Measurements from ENCODE around the gene LIPT1. TPM values are rescaled to one million over a fixed set of nuclear protein-coding genes. Genes with fewer than 3 reads are reported as not detected.
"Not testable (repeated sequence)": the region's sequence is repeated elsewhere in the genome, so short reads cannot be mapped to it uniquely, and the experiment has no call there.

Gene LIPT1
- total RNA-seq, 2 experiments from 2014 or later: 7.5 to 7.9 TPM

DNA sequence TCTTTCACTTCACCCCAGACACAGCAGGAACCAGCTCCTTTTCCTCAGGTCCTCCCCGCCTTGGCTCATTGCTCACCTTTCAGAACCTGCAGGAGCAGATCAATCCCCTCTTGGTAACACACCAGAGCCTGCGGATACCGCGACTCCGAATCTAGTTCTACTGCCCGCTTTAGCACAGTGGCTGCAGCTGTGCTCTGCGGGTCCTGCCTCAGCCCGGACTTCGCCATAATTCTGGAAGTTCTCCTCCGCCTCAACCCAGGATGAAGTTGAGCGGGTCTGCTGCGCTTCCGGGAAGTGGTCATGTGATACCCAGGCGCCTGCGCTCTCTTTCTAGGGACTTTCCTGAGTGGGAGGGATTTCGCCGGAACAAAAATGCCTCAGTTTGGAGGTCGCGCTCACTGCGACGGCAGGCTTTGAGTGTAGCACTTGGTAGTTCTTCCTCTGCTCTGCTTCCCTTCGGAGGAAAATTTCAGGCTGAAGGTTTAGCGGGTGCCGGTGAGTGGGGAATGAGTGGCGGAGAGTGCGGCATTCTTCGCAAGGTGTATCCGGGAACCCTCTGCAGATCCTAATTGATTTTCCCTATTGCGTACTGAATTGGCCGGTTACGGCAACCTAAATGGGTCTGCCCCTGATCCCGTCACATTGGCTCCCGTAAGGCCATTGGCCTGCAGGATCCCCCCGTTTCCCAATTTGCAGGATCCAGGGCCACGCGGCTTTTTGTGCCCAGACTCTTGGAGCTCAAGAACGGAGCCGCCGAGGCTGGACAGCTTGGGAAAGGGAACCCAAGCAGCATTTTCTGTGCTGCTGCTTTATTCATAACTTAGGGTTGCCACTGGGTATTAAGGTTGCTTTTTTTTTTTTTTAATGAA lies 26.2 kb downstream of the LIPT1 start, which contains the start of the genes MITD1 and MRPL30:
Gene MITD1 (minus strand): TSS at position 304 of the 869 bp plus-strand sequence. CDS start 77 bp downstream, at position 227.
Gene MRPL30 (plus strand): TSS at position 430 of the 869 bp plus-strand sequence. CDS start 5,020 bp downstream, outside the sequence.
- ChIA-PET POLR2A (interaction anchor here (0.5 to 1.8 kb wide), 11 partner anchors 12 to 572 kb away, joined by 3 to 23 read pairs (median 3); partner anchors contain the start of genes C2orf15, EIF5B, LIPT1 and TSGA10), CTCF (interaction anchor here (0.6 to 2.7 kb wide), 13 partner anchors 10 to 768 kb away, joined by 3 to 17 read pairs (median 4); partner anchors contain the start of genes C2orf15, EIF5B, LIPT1 and REV1)
- ATAC-seq (peak; percentile 91), DNase-seq (peak; percentile 94)
- Mint-ChIP-seq H3K36me3 (ENCODE audit: low read depth) (peaks cover 20% of the 10 kb centered on the region), H3K9me3 (ENCODE audit: insufficient read depth) (no peaks in the 10 kb centered on the region), H3K27ac (peak within 1 kb of the TSS; percentile 92), H3K4me1 (ENCODE audit: low read depth) (peaks cover 41% of the 10 kb centered on the region), H3K27me3 (ENCODE audit: low read depth) (no peaks in the 10 kb centered on the region), H3K4me3 (peak within 1 kb of the TSS; percentile 97)

- Mint-ChIP-seq H3K36me3 (ENCODE audit: low read depth) (peaks cover 20% of the 10 kb centered on the region), H3K27me3 (ENCODE audit: low read depth) (no peaks in the 10 kb centered on the region), H3K9me3 (ENCODE audit: insufficient read depth) (no peaks in the 10 kb centered on the region), H3K4me3 (peak overlapping the region; percentile 97), H3K27ac (peak overlapping the region; percentile 92), H3K4me1 (ENCODE audit: low read depth) (peaks cover 40% of the 10 kb centered on the region)
- ChIA-PET CTCF (interaction anchor here (0.8 to 2.7 kb wide), 2 partner anchors 155 to 160 kb away, joined by 4 to 17 read pairs; partner anchors contain the start of genes EIF5B and TXNDC9), POLR2A (interaction anchor here (0.5 to 0.8 kb wide), 2 partner anchors 28 to 322 kb away, joined by 3 to 5 read pairs; partner anchors contain the start of genes LIPT1 and TSGA10)
- DNase-seq (no peak), ATAC-seq (no peak)
Observed at GRCh38 chr2:99181624-99182000, 26.8 kb downstream of the LIPT1 start.

- no peak overlapping the region for H3K27ac Mint-ChIP-seq
- H3K9me3 Mint-ChIP-seq (ENCODE audit: insufficient read depth): no peaks in the 10 kb centered on the region
- ATAC-seq (no peak), DNase-seq (no peak)
- peaks cover 33% of the 10 kb centered on the region for H3K4me1 Mint-ChIP-seq (ENCODE audit: low read depth)
- ChIA-PET CTCF (no interaction called here), POLR2A (no interaction called here)
- no peak overlapping the region for H3K4me3 Mint-ChIP-seq
- H3K27me3 Mint-ChIP-seq (ENCODE audit: low read depth): no peaks in the 10 kb centered on the region
- peaks cover 17% of the 10 kb centered on the region for H3K36me3 Mint-ChIP-seq (ENCODE audit: low read depth)
Observed at GRCh38 chr2:99183025-99183424, 28.3 kb downstream of the LIPT1 start.

DNA sequence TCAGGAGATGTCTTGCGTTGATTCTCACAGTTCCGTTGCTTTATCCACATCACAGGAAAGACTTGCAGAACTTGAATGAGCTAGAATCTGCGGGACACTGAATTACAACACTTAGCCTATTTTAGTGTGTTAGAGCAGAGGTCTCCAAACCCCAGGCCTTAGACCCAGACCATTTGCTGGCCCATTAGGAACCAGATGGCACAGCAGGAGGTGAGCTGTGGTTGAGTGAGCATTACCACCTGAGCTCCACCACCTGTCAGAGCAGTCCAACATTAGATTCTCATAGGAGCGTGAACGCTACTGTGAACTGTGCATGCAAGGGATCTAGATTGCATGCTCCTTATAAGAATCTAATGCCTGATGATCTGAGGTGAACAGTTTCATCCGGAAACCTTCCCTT lies 30.0 kb downstream of the LIPT1 start:
- no peaks in the 10 kb centered on the region for H3K9me3 Mint-ChIP-seq (ENCODE audit: insufficient read depth)
- POLR2A ChIA-PET: no interaction called here
- no peak for DNase-seq
- no peak for ATAC-seq
- no peaks in the 10 kb centered on the region for H3K27me3 Mint-ChIP-seq (ENCODE audit: low read depth)
- CTCF ChIA-PET: interaction anchor here (0.8 to 1.5 kb wide), 5 partner anchors 11 to 305 kb away, joined by 3 to 5 read pairs (median 4); partner anchors contain the start of gene REV1
- peaks cover 17% of the 10 kb centered on the region for H3K4me1 Mint-ChIP-seq (ENCODE audit: low read depth)
- H3K27ac Mint-ChIP-seq: no peak overlapping the region
- no peak overlapping the region for H3K4me3 Mint-ChIP-seq
- peaks cover 18% of the 10 kb centered on the region for H3K36me3 Mint-ChIP-seq (ENCODE audit: low read depth)

DNA sequence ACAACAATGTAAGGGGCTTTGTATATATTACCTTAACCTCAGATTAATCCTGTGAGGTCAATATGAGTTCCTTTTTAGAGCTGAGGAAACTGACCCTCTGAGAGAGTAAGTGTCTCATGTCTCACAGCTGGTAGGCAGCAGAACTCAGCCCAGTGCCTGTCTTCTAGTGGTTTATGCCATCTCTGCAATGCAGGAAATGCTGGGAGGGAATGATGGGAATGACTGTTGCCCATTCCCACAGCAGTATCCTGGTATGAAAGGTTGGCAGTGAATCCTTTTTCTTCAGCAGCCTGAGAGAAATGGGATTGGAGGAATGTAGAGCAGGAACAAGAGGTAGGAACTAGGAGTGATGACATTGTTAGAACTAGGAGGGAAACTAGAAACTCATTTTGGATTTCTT lies 32.2 kb downstream of the LIPT1 start:
- ATAC-seq: no peak
- Mint-ChIP-seq H3K27ac (no peak overlapping the region), H3K27me3 (ENCODE audit: low read depth) (no peaks in the 10 kb centered on the region), H3K36me3 (ENCODE audit: low read depth) (peaks cover 30% of the 10 kb centered on the region), H3K4me1 (ENCODE audit: low read depth) (peaks cover 7% of the 10 kb centered on the region), H3K9me3 (ENCODE audit: insufficient read depth) (no peaks in the 10 kb centered on the region), H3K4me3 (no peak overlapping the region)
- POLR2A ChIA-PET: no interaction called here
- no peak for DNase-seq
- CTCF ChIA-PET: no interaction called here

DNA sequence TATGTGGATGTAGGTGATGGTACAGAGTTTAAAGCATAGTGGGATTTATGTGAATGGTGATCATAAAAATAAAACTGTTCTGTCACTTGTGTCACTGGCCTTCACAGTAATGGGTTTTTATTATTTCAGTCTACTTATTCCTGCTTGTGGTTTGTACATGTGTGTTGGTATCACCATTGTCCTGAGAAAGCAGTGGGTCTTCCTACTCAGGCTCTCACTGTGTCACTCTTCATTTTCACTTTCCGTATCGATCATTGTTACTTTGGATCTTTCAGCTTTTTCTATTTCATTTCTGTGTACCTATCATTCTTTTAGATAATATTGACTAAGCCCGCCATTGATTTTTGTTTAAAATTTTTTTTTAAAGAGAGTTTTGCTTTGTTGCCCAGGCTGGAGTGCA lies 33.6 kb downstream of the LIPT1 start:
- ChIA-PET POLR2A (no interaction called here), CTCF (interaction anchor here (0.9 kb wide), 1 partner anchor 9 kb away, joined by 3 read pairs; no protein-coding TSS in a partner anchor)
- Mint-ChIP-seq H3K27me3 (ENCODE audit: low read depth) (no peaks in the 10 kb centered on the region), H3K4me3 (no peak overlapping the region), H3K4me1 (ENCODE audit: low read depth) (peaks cover 3% of the 10 kb centered on the region), H3K27ac (no peak overlapping the region), H3K36me3 (ENCODE audit: low read depth) (peaks cover 42% of the 10 kb centered on the region), H3K9me3 (ENCODE audit: insufficient read depth) (no peaks in the 10 kb centered on the region)
- DNase-seq (no peak), ATAC-seq (no peak)

DNA sequence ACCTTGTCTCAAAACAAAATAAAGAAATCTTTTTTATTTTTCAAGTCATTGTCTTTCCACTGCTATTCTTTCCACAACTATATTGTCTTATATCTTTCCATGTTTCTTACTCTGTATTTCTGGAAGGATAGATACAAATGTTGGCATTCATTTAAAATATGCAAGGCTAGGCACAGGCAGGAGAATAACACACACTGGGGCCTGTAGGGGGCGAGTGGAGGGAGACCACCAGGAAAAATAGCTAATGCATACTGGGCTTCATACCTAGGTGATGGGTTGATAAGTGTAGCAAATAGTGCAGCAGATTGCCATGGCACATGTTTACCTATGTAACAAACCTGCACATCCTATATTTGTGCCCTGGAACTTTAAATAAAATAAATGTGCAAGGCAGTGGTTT lies 35.8 kb downstream of the LIPT1 start:
- Mint-ChIP-seq H3K36me3 (ENCODE audit: low read depth) (peaks cover 48% of the 10 kb centered on the region), H3K9me3 (ENCODE audit: insufficient read depth) (no peaks in the 10 kb centered on the region), H3K4me1 (ENCODE audit: low read depth) (no peaks in the 10 kb centered on the region), H3K27me3 (ENCODE audit: low read depth) (no peaks in the 10 kb centered on the region), H3K27ac (no peak overlapping the region), H3K4me3 (no peak overlapping the region)
- DNase-seq (no peak), ATAC-seq (peak; percentile 36)
- ChIA-PET POLR2A (no interaction called here), CTCF (interaction anchor here (0.8 to 1.0 kb wide), 3 partner anchors 10 to 35 kb away, joined by 3 read pairs; partner anchors contain the start of gene MITD1)

- H3K27ac Mint-ChIP-seq; H3K9me3 Mint-ChIP-seq (ENCODE audit: insufficient read depth); H3K27me3 Mint-ChIP-seq (ENCODE audit: low read depth); ATAC-seq; H3K4me3 Mint-ChIP-seq; CTCF ChIA-PET; H3K4me1 Mint-ChIP-seq (ENCODE audit: low read depth); DNase-seq: not testable (repeated sequence)
- peaks cover 52% of the 10 kb centered on the region for H3K36me3 Mint-ChIP-seq (ENCODE audit: low read depth)
- POLR2A ChIA-PET: interaction anchor here (1.7 kb wide), 1 partner anchor 12 kb away, joined by 3 read pairs; no protein-coding TSS in a partner anchor
Observed at GRCh38 chr2:99192364-99192763, 37.6 kb downstream of the LIPT1 start.

GRCh38 chr2:99198103-99198841 lies 43.5 kb downstream of the LIPT1 start:
- Mint-ChIP-seq H3K27me3 (ENCODE audit: low read depth) (no peaks in the 10 kb centered on the region), H3K27ac (no peak overlapping the region), H3K4me1 (ENCODE audit: low read depth) (peaks cover 3% of the 10 kb centered on the region), H3K36me3 (ENCODE audit: low read depth) (peaks cover 20% of the 10 kb centered on the region), H3K9me3 (ENCODE audit: insufficient read depth) (no peaks in the 10 kb centered on the region), H3K4me3 (no peak overlapping the region)
- POLR2A ChIA-PET: no interaction called here
- CTCF ChIA-PET: interaction anchor here (1.4 to 1.9 kb wide), 2 partner anchors 10 to 40 kb away, joined by 3 to 4 read pairs; no protein-coding TSS in a partner anchor
- ATAC-seq: no peak
- no peak for DNase-seq

GRCh38 chr2:99200076-99200800 lies 45.5 kb downstream of the LIPT1 start:
- ChIA-PET POLR2A (no interaction called here), CTCF (interaction anchor here (0.8 kb wide), 2 partner anchors 10 to 14 kb away, joined by 3 read pairs; no protein-coding TSS in a partner anchor)
- no peak for DNase-seq
- Mint-ChIP-seq H3K27me3 (ENCODE audit: low read depth) (no peaks in the 10 kb centered on the region), H3K36me3 (ENCODE audit: low read depth) (peaks cover 19% of the 10 kb centered on the region), H3K9me3 (ENCODE audit: insufficient read depth) (peaks cover 2% of the 10 kb centered on the region), H3K4me3 (no peak overlapping the region), H3K4me1 (ENCODE audit: low read depth) (peaks cover 3% of the 10 kb centered on the region), H3K27ac (no peak overlapping the region)
- ATAC-seq: no peak

All from activated CD8-positive, alpha-beta T cell treated with anti-CD3 and anti-CD28 coated beads, Interleukin-2, amount 10 ng/mL, durations not matched to agents 7 days and 5 days (primary cell).